ENCODE data around the gene CACNA1A.
"Not testable (repeated sequence)": the region's sequence is repeated elsewhere in the genome, so short reads cannot be mapped to it uniquely, and the experiment has no call there.

The CACNA1A gene

DNA sequence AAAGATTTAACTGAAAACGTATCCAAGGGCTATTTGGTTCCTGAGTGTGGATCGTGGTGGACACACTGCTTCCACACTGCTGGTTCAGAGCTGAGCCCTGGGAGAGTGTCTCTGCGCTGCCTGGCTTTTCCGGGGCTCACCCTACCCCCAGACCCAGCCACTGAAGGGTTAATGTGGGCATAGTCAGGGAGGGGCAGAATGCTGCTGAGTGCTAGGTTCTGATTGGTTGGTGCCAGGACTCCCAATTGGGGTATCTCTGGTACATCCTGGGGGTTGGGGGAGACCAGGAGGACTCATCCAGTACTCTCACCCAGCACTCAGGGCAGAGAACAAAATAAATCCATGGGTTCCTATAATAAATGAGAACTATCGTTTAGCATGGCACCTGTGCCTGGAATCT, 142.3 kb downstream of the CACNA1A start:
- no peak for DNase-seq (ENCODE audit: low spot score)

DNA sequence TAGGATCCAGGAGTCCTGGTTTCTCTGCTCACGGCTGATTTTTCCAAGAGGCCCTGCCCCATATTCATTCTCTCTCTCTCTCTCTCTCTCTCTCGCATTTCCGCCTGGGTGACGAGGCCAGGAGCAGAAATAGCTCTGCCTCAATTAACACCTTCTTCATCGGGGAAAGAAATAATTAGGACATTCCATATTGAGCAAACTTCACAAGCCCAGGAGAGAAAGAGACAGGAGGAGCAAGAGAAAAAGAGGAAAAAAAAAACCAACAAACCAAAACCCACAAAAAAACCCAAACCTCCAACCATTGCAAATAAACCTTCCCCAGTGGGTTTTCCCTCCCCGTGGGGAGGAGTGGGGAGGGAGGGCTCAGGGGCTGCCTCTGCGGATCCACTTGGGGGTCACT, 143.0 kb downstream of the CACNA1A start:
- DNase-seq (ENCODE audit: low spot score): no peak

DNA sequence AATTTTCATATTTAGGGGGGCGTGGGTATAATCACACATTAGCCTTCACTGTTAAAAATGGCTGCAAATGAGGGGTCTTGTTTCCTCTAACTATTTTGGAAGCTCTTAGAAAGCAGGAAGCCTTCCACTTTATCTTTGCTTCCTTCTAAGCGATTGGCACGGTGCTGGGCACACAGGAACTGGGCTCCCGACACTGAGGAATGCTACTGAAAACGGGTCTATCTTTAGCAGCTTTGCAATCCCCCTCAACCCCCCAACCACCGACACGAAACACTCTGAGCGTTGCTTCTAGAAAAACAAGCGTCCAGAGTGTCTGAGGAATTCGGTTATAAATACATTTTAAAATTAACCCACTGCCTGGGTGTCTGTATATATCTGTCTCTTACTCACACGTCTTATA, 143.6 kb downstream of the CACNA1A start:
- DNase-seq (ENCODE audit: low spot score): no peak

DNA sequence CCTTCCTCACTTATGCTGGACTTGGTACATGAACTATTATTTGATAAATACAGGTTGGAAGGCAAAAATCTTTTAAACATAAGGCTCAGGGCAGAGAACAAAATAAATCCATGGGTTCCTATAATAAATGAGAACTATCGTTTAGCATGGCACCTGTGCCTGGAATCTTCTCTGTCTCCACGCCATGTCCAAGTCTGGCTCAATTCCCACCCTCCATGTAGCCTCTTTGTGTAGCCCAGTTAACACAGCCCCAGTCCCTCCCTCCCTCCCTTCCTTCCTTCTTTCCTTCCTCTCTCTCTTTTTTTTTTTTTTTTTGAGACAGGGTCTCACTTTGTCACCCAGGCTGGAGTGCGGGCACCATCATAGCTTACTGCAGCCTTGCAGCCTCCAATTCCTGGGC, 144.6 kb downstream of the CACNA1A start:
- not testable (repeated sequence) for DNase-seq (ENCODE audit: low spot score)

DNA sequence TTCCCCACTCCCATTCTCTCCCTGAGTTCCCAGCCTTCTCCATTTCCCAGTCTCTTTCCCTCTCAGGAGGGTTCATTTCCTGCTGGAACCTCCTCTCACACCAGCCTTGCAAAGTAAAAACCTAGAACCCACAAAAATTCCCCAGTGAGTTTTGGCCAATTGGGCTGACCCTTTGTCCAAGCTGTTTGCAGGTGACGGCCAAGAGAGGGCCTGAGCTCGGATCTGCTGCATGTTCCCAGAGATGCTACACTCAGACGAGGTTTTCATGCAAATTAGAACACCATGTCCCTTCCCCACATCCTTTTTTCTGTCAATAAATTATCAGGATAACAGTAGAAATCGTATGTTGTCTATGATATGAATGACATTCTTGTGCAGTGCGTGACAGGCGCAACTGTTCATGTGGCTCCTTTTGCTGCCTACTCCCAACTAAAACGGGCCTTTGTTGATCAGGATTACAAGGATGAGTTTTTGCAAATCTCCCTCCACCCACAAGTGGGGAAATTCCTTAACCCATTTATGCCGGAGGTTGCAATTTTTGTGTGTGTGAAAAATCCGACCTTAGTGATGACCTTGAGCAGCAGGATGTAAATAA, 149.5 kb downstream of the CACNA1A start:
- DNase-seq (ENCODE audit: low spot score): no peak

DNA sequence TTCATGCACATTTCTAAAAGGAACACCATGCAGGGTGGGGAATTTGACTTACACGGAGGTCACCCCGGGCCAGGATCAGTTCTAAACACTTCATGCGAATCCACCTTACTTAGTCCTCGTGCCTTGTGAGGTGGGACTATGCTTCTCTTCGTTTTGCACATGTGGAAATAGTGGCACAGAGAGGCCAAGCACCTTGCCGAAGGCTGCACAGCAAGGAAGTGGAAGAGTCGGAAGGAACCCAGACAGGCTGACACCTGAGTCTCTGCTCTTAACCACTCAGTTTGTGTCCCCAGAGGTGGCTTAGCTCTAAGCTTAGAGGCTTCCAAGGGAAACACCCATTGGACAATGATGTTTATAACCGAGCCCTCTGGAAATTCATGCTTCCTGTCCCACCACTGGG, 150.1 kb downstream of the CACNA1A start:
- DNase-seq (ENCODE audit: low spot score): no peak

DNA sequence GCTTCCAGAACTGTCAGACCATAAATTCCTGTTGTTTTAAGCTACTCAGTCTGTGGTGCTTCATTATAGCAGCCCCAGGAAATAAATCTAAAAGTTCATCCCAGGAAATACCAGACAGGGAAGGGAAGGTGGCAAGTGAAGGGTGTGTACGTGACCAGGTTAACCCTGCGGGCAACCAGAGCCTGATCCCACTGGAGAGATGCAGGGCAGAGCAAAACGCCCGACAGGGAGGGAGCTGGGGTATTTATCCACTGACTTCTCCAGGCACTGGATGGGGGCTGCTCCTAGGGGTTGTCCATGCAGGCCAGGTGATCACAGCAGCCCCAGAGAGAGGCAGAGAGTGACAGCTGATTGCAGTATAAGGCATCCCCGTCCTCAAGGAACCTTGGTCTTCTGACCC, 150.9 kb downstream of the CACNA1A start:
- no peak for DNase-seq (ENCODE audit: low spot score)

DNA sequence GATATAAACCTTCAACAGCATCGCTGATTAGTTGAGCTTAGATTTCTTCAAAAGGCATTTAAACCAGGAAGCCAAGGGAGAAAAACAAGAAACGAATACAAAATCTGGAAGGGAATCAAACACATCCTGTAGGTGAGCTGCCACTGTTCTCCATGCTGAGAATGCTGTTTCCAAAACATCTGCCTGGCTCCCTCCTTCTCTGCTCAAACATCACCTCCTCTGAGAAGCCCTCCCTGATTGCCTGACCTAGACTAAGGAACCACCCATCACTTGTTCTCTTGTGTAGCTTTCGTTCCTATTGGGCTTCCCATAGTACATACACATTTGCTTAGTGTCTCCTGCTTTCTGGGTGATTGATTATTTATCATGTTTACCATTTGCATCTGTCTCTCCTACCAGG, 152.7 kb downstream of the CACNA1A start:
- DNase-seq (ENCODE audit: low spot score): no peak

DNA sequence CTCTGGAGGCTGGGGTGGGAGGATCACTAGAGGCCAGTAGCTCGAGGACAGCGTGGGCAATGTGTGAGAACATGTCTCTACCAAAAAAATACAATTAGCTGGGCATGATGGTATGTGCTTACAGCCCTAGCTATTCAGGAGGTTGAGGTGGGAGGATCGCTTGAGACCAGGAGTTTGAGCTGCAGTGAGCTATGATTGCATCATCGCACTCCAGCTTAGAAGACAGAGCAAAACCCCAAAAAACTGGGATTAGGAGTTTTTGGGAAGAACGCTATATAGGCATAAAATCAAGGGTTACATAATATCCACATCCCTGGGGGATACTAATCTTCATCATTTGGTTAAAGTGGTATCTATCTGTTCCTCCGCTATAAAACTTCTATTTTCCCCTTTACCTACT, 155.5 kb downstream of the CACNA1A start:
- DNase-seq (ENCODE audit: low spot score): no peak

DNA sequence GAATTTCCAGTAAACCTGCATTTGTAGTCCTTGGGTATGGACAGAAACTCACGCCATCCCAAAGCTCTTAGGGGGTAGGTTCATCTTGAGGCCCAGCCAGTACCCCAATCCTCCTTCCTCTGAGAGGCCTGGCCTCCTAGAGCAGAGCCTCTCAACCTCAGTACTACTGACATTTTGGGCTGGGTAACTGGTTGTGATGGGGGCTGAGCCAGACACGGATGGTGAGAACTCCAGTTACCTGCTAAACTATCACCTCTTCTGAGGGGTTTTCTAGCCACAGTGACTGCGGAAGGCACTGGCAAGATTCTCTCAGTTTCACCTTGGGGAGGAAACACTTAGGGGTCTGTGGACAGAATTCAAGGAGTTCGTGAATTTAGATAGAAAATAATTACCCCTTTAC, 156.2 kb downstream of the CACNA1A start:
- no peak for DNase-seq (ENCODE audit: low spot score)

DNA sequence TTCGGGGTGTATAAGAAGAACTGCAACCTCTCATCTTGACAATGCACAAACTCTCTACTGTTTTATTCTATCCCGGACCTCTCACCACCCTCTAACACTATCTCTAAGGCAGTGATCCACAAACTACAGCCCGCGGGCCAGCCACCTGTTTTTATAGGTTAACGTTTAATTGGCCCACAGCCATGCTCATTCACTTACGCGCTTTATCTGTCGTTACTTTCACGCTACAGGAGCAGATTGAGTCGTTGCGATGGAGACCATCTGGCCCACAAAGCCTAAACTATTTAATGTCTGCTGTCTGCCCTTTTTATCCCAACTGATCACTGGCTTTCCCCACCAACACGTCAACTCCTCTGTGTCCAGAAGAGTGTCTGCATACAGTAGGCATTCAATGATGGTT, 158.9 kb downstream of the CACNA1A start:
- DNase-seq (ENCODE audit: low spot score): no peak

DNA sequence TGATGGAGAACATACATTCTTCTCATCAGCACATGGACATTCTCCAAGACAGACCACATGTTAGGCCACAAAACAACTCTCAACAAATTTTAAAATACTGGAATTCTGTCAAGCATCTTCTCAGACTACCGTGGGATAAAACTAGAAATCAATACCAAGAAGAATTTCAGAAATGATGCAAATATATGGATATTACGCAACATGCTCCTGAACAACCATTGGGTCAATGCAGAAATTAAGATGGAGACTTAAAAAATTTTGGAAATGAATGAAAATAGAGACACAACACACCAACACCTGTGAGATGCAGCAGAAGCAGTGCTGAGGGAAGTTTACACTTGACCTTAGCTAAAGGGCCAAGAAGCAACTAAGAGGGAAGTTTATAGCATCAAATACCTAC, 162.8 kb downstream of the CACNA1A start:
- no peak for DNase-seq (ENCODE audit: low spot score)

DNA sequence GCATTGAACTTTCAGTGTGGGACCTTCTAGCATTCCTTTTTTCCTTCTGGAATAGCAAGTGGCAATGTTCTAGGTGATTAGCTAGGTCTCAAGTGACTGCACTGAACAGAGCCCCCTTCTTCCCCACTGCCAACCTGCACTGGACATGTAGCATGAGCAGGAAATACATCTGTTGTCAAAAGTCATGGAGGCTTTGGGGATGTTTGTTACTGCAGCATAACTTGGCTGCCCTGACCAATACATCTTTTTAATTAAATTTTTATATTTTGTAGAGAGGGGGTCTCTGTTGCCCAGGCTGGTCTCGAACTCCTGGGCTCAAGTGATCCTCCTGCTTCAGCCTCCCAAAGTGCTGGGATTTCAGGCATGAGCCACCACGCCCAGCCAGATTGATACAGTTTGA, 163.6 kb downstream of the CACNA1A start:
- DNase-seq (ENCODE audit: low spot score): no peak

DNA sequence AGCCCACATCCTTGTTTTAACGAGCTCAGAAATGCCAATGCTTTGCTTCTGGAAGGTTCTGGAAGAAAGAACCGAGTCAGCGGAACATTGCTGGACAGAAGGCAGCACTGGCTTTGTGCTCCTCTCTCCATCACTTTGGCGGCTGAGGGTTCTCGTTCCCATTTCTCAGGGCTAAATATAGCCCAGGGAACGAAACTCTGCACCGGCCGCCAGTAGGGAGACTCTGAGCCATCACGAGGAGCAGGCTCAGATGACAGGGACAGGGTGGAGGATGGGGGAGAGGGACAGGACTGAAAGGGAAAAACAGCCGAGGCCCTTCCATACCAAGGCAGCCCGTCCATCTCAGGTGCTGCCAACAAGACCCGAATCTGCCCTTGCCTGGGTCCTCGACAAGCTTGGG, 166.4 kb downstream of the CACNA1A start:
- DNase-seq (ENCODE audit: low spot score): no peak

DNA sequence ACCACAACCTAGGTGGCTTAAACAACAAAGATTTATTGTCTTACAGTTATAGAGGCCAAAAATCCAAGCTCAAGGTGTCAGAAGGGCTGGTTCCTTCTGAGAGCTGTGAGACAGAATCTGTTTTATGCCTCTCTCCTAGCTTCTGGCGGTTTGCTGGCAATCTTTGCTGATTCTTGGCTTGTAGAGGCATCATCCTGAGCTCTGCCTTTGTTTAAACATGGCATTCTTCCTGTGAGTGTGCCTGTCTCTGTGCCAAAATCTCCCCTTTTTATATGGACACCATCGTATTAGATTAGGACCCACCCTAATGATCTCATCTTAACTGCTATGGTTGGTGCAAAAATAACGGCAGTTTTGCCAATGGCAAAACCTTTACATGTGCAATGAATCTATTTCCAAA, 169.1 kb downstream of the CACNA1A start:
- DNase-seq (ENCODE audit: low spot score): no peak

DNA sequence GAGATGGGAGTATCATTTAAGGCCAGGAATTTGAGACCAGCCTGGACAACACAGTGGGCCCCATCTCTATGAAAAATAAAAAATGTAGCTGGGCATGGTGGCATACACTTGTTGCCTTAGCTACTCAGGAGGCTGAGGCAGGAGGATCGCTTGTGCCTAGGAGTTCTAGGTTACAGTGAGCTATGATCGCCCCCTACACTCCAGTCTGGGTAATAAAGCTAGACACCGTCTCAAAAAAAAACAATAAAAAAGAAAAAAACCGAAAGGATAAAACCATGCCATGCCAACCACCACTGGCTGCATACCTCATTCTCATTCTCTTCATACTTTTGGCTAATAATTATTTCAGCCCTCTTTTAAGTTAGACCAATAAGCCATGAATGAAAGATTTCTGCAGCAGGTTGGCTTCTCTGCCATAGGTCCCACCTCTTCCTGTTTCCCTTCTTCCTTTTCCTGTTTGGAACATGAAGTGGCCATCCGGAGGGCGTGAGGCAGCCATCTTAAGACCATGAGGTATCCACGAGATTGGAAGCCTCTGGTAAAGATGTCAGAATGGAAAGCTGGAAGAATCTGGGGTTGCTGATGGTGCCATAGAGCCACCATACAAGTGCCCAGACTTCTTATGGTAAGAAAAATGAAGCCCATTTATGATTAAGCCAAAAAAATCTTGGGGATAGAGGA, 171.3 kb downstream of the CACNA1A start:
- no peak for DNase-seq (ENCODE audit: low spot score)

DNA sequence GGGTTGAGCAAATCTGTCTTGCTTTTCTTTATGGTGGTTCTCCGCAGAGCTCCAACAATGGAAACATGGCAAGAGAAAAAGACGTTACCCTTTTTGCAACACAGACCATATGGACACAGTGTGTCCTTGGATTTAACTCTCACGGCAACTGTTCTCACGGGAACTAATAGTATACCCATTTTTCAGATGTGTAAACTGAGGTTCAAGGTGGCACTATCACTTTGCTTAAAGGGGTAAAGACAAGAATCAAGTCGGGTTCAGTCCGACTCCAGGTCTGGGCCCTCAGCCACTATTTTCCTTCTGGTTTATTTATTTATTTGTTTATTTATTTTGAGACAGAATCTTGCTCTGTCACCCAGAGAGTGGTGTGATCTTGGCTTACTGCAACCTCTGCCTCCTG, 176.0 kb downstream of the CACNA1A start:
- DNase-seq (ENCODE audit: low spot score): no peak

DNA sequence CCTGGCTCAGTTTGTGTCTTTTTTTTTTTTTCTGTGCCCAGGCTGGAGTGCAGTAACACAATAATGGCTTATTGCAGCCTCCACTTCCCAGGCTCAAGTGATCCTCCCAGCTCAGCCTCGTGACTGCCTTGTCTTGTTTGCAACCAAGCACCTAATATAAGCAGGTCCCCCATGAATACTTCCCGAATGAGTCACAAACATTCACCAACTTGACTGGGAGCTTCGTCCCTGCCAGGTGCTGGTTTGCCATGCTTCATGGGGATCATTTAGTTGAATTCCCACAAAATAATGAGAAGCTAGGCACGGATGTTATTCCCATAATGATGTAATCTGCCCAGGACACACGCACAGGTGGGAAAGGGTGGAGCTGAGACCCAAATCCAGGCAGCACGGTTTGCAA, 176.5 kb downstream of the CACNA1A start:
- no peak for DNase-seq (ENCODE audit: low spot score)

DNA sequence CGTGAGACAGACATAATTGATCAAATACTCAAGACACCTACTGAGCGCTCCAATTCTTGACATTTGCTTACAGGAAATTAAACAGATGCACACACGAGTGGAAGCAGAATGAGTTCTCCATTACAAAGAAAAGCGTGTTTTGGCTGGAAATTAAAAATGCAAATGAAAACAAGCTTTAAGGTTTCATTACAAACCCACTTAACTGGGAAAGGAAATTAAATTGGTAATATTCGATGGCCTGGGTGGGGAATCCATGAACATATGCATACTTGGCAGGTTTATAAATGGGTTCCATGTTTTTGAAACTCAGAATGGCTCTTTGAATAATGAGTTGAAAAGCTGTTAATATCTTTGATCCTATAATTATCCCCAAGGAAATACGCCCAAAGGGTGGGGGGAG, 178.0 kb downstream of the CACNA1A start:
- DNase-seq (ENCODE audit: low spot score): no peak

DNA sequence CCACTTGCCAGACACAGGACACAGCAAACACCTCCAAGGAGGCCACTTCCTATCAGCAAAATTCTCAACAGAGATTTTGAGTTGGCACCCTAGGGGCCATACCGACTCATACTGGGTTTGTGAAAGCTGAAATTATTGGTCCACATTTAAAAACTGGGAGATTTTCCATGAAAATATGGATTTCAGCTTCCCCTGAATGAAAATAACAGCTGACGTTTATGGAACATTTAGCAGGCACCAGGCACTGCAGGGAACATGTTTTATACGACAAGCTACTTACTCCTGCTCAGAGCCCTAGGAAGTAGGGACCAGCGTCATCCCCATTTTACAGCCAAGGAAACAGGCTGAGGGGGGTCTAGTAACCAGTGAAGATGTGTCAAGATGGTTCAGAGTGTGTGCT, 186.8 kb downstream of the CACNA1A start:
- DNase-seq (ENCODE audit: low spot score): no peak

DNA sequence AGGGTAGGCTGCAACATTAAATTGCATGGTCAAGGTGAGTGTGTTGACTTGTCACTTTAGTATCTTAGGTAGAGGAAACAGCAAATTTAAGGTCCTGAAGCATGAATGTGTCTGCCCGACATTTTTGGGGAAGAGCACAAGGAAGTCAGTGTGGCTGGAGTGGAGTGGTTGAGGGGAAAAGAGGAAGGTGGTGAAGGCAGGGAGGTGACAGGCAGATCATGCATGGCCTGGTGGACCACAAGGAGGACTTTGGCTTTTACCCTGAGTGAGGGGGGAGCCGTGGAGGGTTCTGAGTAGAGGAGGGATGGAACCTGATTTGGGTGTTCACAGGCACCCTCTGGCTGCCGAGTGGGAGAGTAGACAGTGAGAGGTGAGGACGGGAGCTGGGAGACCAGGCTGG, 188.1 kb downstream of the CACNA1A start:
- DNase-seq (ENCODE audit: low spot score): no peak

DNA sequence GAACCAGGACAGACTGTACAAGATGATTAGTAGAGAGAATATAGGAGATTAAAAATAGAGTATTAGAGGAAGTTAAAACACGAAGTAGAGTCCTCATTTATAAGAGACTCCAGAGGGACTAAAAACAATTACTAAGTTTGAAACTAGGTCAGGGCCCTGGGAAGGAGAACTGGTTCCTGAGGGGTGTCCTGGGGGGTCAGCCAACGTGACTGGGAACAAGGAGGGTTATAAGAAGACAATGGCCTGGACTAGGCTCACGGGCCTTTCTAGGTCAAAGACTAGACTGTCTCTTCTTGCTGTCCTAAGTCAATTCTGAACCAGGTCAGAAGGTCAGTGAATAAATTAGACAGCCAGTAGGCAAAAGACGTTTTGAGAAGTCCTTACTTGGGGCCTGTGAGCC, 190.8 kb downstream of the CACNA1A start:
- DNase-seq (ENCODE audit: low spot score): no peak

DNA sequence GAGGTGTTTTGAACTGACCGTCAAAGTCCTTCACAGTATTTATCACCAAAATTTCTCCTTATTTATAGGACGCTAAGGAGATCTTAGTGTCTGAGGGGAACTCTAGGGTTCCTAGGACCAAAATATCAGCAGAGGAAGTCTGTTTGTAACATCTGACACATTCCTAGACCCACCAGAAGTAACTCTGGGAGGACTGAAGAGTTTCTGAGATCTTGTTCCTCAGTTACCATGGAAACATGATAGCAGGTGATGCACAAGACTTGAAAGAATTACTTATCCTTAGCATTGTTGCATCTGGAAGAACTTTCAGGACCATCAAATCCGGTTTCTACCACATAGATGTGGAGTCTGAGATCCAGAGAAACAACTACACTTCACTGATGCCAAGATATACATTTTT, 191.5 kb downstream of the CACNA1A start:
- DNase-seq (ENCODE audit: low spot score): no peak

DNA sequence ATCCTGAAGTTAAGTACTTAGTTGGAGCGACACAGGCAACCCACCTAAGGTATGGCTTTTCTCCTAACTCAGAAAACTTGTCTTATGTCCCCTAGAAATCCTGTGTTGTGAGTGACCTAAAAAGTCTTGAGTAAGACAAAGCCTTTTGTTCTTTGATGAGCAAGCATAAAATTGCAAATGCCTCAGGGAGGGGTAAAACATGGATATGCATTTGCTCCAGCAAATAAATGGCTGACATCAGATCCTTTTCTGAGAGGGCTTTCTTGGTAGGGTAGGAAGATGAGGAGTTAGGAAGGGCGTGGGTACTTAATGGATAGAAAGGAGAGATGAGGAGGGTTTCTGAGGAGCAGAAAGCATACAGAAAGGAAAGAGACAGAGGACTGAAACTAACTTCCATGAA, 192.4 kb downstream of the CACNA1A start:
- no peak for DNase-seq (ENCODE audit: low spot score)
